ENCODE data around the gene SPATA31C2. TPM values are rescaled to one million over a fixed set of nuclear protein-coding genes. Genes with fewer than 3 reads are reported as not detected.

Gene SPATA31C2
- total RNA-seq, 2 experiments from 2014 or later = not detected

DNA sequence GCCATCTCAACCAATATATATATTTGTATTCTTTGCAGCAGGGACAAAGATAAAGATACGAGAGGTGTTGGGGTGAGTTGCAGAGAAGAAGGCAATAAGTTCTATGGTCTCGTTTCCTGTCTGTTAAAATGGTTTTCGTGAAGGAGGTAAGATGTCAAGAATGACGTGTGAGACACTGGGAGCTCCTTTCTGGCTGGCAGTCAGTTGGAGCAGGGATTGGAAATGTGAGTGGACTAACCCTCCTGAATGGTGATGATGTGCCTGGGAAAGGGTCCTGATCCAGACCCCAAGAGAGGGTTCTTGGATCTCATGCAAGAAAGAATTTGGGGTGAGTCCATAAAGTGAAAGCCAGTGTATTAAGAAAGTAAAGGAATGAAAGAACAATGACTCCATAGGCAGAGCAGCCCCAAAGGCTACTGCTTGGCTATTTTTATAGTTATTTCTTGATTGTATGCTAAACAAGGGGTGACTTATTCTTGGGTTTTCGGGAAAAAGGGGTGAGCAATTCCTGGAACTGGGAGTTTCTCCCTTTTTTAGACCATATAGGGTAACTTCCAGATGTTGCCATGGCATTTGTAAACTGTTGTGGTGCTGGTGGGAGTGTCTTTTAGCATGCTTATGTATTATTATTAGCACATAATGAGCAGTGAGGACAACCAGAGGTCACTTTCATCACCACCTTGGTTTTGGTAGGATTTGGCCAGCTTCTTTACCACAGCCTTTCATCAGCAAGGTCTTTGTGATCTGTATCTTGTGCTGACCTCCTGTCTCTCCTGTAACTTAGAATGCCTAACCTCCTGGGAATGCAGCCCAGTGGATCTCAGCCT is 53.7 kb downstream of the SPATA31C2 start:
- H3K27me3 Mint-ChIP-seq (ENCODE audit: low read depth) = peaks cover 6% of the 10 kb centered on the region
- H3K4me1 Mint-ChIP-seq (ENCODE audit: low read depth) = no peaks in the 10 kb centered on the region
- no peaks in the 10 kb centered on the region for H3K9me3 Mint-ChIP-seq (ENCODE audit: insufficient read depth)
- no peak for ATAC-seq
- no peaks in the 10 kb centered on the region for H3K36me3 Mint-ChIP-seq (ENCODE audit: low read depth)
- DNase-seq = no peak
- POLR2A ChIA-PET = no interaction called here
- H3K27ac Mint-ChIP-seq = no peak overlapping the region
- no peak overlapping the region for H3K4me3 Mint-ChIP-seq
- CTCF ChIA-PET = no interaction called here

Other genes starting within 250 kb of the SPATA31C2 start
- not detected for gene SPATA31C1, start 220.5 kb downstream of the SPATA31C2 start, total RNA-seq
- gene CDK20, start 163.9 kb downstream of the SPATA31C2 start, total RNA-seq = under 1 TPM; 0.76 to 0.79 TPM
- gene SPIN1, start 250.0 kb upstream of the SPATA31C2 start, total RNA-seq = 10 to 100 TPM; 50.5 to 54.4 TPM